ENCODE measurements around the gene ABCF1.

- TF ChIP-seq CTCF (IDR thresholded peaks at IDR 0.05) (no peak), POLR2A (IDR thresholded peaks at IDR 0.05) (no peak)
These were observed 43.6 kb downstream of the ABCF1 start for GRCh38 chr6:30614843-30615218.

Data from lower leg skin (tissue), 3 donors.